ENCODE measurements around the gene C11orf24.

C11orf24 gene

GRCh38 chr11:68263444-68264035 lies 8.2 kb downstream of the C11orf24 start:
- peaks cover 23% of the 10 kb centered on the region for H3F3A ChIP-seq (ENCODE audit: insufficient read depth, low read length)
- no peaks in the 10 kb centered on the region; the same call in 1 of the 2 replicates for H3K36me3 ChIP-seq (replicated peaks; ENCODE audit: insufficient read depth, low read length)
- H3K4me2 ChIP-seq (ENCODE audit: low read depth, low read length): no peak overlapping the region
- H3K4me1 ChIP-seq (ENCODE audit: low read length): peaks cover 29% of the 10 kb centered on the region
- no peak overlapping the region for H2AFZ ChIP-seq (ENCODE audit: low read length)
- H3K27me3 ChIP-seq (replicated peaks; ENCODE audit: insufficient read depth, low read length): no peaks in the 10 kb centered on the region
- TF ChIP-seq CTCF (IDR thresholded peaks at IDR 0.05; ENCODE audit: low read length) (no peak), EZH2 (optimal IDR thresholded peaks at IDR 0.05; ENCODE audit: low read depth, low read length) (no peak), EZH2phosphoT487 (IDR thresholded peaks at IDR 0.05; ENCODE audit: low read length) (no peak)
- no peak overlapping the region for H3K4me3 ChIP-seq (ENCODE audit: low read length)
- H3K27ac ChIP-seq (ENCODE audit: low read length): no peak overlapping the region
- H4K20me1 ChIP-seq (ENCODE audit: insufficient read depth, low read length): no peaks in the 10 kb centered on the region
- peaks cover 29% of the 10 kb centered on the region for H3K79me2 ChIP-seq (ENCODE audit: low read length)
- no peak overlapping the region for H3K9ac ChIP-seq (ENCODE audit: low read length)
- H3K9me3 ChIP-seq (replicated peaks; ENCODE audit: insufficient read depth, low read length): no peaks in the 10 kb centered on the region
- H3K9me2 ChIP-seq (replicated peaks; ENCODE audit: insufficient read depth, low read length): no peaks in the 10 kb centered on the region
- no peak for DNase-seq

- TF ChIP-seq EZH2 (optimal IDR thresholded peaks at IDR 0.05; ENCODE audit: low read depth, low read length) (no peak), CTCF (IDR thresholded peaks at IDR 0.05; ENCODE audit: low read length) (no peak), EZH2phosphoT487 (IDR thresholded peaks at IDR 0.05; ENCODE audit: low read length) (no peak)
- Histone ChIP-seq H2AFZ (ENCODE audit: low read length) (no peak overlapping the region), H3K4me2 (ENCODE audit: low read depth, low read length) (no peak overlapping the region), H3K9me3 (replicated peaks; ENCODE audit: insufficient read depth, low read length) (no peaks in the 10 kb centered on the region), H4K20me1 (ENCODE audit: insufficient read depth, low read length) (no peaks in the 10 kb centered on the region), H3K4me1 (ENCODE audit: low read length) (peaks cover 27% of the 10 kb centered on the region), H3K9me2 (replicated peaks; ENCODE audit: insufficient read depth, low read length) (no peaks in the 10 kb centered on the region), H3K4me3 (ENCODE audit: low read length) (no peak overlapping the region), H3K9ac (ENCODE audit: low read length) (no peak overlapping the region), H3K27me3 (replicated peaks; ENCODE audit: insufficient read depth, low read length) (no peaks in the 10 kb centered on the region), H3K27ac (ENCODE audit: low read length) (no peak overlapping the region), H3F3A (ENCODE audit: insufficient read depth, low read length) (peaks cover 22% of the 10 kb centered on the region), H3K79me2 (ENCODE audit: low read length) (peaks cover 20% of the 10 kb centered on the region), H3K36me3 (replicated peaks; ENCODE audit: insufficient read depth, low read length) (no peaks in the 10 kb centered on the region; the same call in 1 of the 2 replicates)
- DNase-seq: no peak
Measured at GRCh38 chr11:68262544-68262827, 9.3 kb downstream of the C11orf24 start.

GRCh38 chr11:68261749-68262543 lies 9.8 kb downstream of the C11orf24 start:
- peaks cover 15% of the 10 kb centered on the region for H3K79me2 ChIP-seq (ENCODE audit: low read length)

More at GRCh38 chr11:68261749-68262543, 9.8 kb downstream of the C11orf24 start:
- TF ChIP-seq CTCF (IDR thresholded peaks at IDR 0.05; ENCODE audit: low read length) (no peak), EZH2phosphoT487 (IDR thresholded peaks at IDR 0.05; ENCODE audit: low read length) (no peak), EZH2 (optimal IDR thresholded peaks at IDR 0.05; ENCODE audit: low read depth, low read length) (no peak)
- DNase-seq: no peak
- Histone ChIP-seq H3K9me2 (replicated peaks; ENCODE audit: insufficient read depth, low read length) (no peaks in the 10 kb centered on the region), H3K27ac (ENCODE audit: low read length) (no peak overlapping the region), H4K20me1 (ENCODE audit: insufficient read depth, low read length) (no peaks in the 10 kb centered on the region), H3K9ac (ENCODE audit: low read length) (no peak overlapping the region), H2AFZ (ENCODE audit: low read length) (no peak overlapping the region), H3K4me1 (ENCODE audit: low read length) (peaks cover 22% of the 10 kb centered on the region), H3K4me2 (ENCODE audit: low read depth, low read length) (no peak overlapping the region), H3K36me3 (replicated peaks; ENCODE audit: insufficient read depth, low read length) (no peaks in the 10 kb centered on the region; the same call in 1 of the 2 replicates), H3K27me3 (replicated peaks; ENCODE audit: insufficient read depth, low read length) (no peaks in the 10 kb centered on the region), H3K9me3 (replicated peaks; ENCODE audit: insufficient read depth, low read length) (no peaks in the 10 kb centered on the region), H3K4me3 (ENCODE audit: low read length) (no peak overlapping the region), H3F3A (ENCODE audit: insufficient read depth, low read length) (peaks cover 16% of the 10 kb centered on the region)
